SJSA1 (cell line): ENCODE measurements around the gene PTX3. TPM values are rescaled to one million over a fixed set of nuclear protein-coding genes. Genes with fewer than 3 reads are reported as not detected.

Source experiments
- DNase-seq, 2 experiments: peaks; one replicate each; pipeline ENCODE4 v3.0.0-alpha.2; 2015 to 2020; ENCODE audit warnings: low spot score in 2 of 2, low read depth in 1 of 2
- H3K27ac ChIP-seq: fragments of 250-450 bp; sonication (Bioruptor Pico); 2 replicates; pipeline ENCODE4 v1.5.1; 2020; ENCODE audit warnings: mild to moderate bottlenecking, moderate library complexity
- H3K27me3 ChIP-seq: fragments of 250-450 bp; sonication (Bioruptor Pico); replicated peaks from 2 replicates; pipeline ENCODE4 v1.5.1; 2020; ENCODE audit warnings: mild to moderate bottlenecking, moderate library complexity
- H3K36me3 ChIP-seq: fragments of 250-450 bp; sonication (Bioruptor Pico); 2 replicates; pipeline ENCODE4 v1.5.1; 2020; ENCODE audit warnings: mild to moderate bottlenecking
- H3K4me1 ChIP-seq: fragments of 250-450 bp; sonication (Bioruptor Pico); replicated peaks from 2 replicates; pipeline ENCODE4 v1.6.1; 2021; ENCODE audit warnings: mild to moderate bottlenecking
- H3K4me3 ChIP-seq: fragments of 250-450 bp; sonication (Bioruptor Pico); 2 replicates; pipeline ENCODE4 v1.5.1; 2020; ENCODE audit warnings: mild to moderate bottlenecking
- H3K9me3 ChIP-seq: fragments of 250-450 bp; sonication (Bioruptor Pico); replicated peaks from 2 replicates; pipeline ENCODE4 v1.5.1; 2020; ENCODE audit warnings: mild to moderate bottlenecking
- total RNA-seq: library from RNA; depleted of rRNA; stranded (reverse); fragments of >200 nt; shearing (Covaris generic); gene quantifications from 2 replicates; pipeline ENCODE4 v1.2.3, GENCODE V29; 2014; rRNA removed

Gene PTX3
- total RNA-seq, 1 experiment from 2014 or later: 10.5 TPM

- Histone ChIP-seq H3K36me3 (no peaks in the 10 kb centered on the region), H3K4me3 (no peak overlapping the region), H3K27me3 (no peaks in the 10 kb centered on the region), H3K27ac (no peak overlapping the region), H3K9me3 (no peaks in the 10 kb centered on the region), H3K4me1 (peaks cover 21% of the 10 kb centered on the region)
- no peak for DNase-seq
Observed at GRCh38 chr3:157471064-157471463, 34.4 kb downstream of the PTX3 start.

- Histone ChIP-seq H3K4me3 (no peak overlapping the region), H3K36me3 (no peaks in the 10 kb centered on the region), H3K4me1 (peaks cover 11% of the 10 kb centered on the region), H3K27me3 (no peaks in the 10 kb centered on the region), H3K9me3 (no peaks in the 10 kb centered on the region), H3K27ac (no peak overlapping the region)
- DNase-seq: no peak
Observed at GRCh38 chr3:157472648-157473047, 36.0 kb downstream of the PTX3 start.

GRCh38 chr3:157475921-157476414 is 39.3 kb downstream of the PTX3 start:
- no peaks in the 10 kb centered on the region for H3K27me3 ChIP-seq
- H3K36me3 ChIP-seq: peaks cover 2% of the 10 kb centered on the region; the same call in 1 of the 2 replicates
- peak in 1 of 2 experiments; percentile 5 for DNase-seq
- no peak overlapping the region for H3K4me3 ChIP-seq
- 0 out of 2 replicates have a peak overlapping the region, but pooled peaks have one; percentile 11 for H3K27ac ChIP-seq
- peaks cover 6% of the 10 kb centered on the region for H3K4me1 ChIP-seq
- no peaks in the 10 kb centered on the region for H3K9me3 ChIP-seq

GRCh38 chr3:157477441-157477840 is 40.8 kb downstream of the PTX3 start:
- Histone ChIP-seq H3K9me3 (no peaks in the 10 kb centered on the region), H3K4me1 (peaks cover 6% of the 10 kb centered on the region), H3K36me3 (peaks cover 3% of the 10 kb centered on the region; the same call in 1 of the 2 replicates), H3K4me3 (no peak overlapping the region), H3K27ac (no peak overlapping the region), H3K27me3 (no peaks in the 10 kb centered on the region)
- DNase-seq: no peak

- H3K27ac ChIP-seq: no peak overlapping the region
- peaks cover 6% of the 10 kb centered on the region for H3K4me1 ChIP-seq
- H3K9me3 ChIP-seq: no peaks in the 10 kb centered on the region
- DNase-seq: no peak
- no peak overlapping the region for H3K4me3 ChIP-seq
- H3K27me3 ChIP-seq: no peaks in the 10 kb centered on the region
- H3K36me3 ChIP-seq: peaks cover 3% of the 10 kb centered on the region; the same call in 1 of the 2 replicates
Observed at GRCh38 chr3:157479464-157480243, 43.0 kb downstream of the PTX3 start.

GRCh38 chr3:157487339-157487738 is 50.7 kb downstream of the PTX3 start:
- DNase-seq: no peak
- H3K4me1 ChIP-seq: no peaks in the 10 kb centered on the region
- H3K9me3 ChIP-seq: no peaks in the 10 kb centered on the region
- H3K4me3 ChIP-seq: no peak overlapping the region
- H3K27ac ChIP-seq: no peak overlapping the region
- H3K36me3 ChIP-seq: no peaks in the 10 kb centered on the region
- H3K27me3 ChIP-seq: no peaks in the 10 kb centered on the region

GRCh38 chr3:157488144-157488543 is 51.5 kb downstream of the PTX3 start:
- Histone ChIP-seq H3K9me3 (no peaks in the 10 kb centered on the region), H3K36me3 (no peaks in the 10 kb centered on the region), H3K27me3 (no peaks in the 10 kb centered on the region), H3K27ac (no peak overlapping the region), H3K4me1 (no peaks in the 10 kb centered on the region), H3K4me3 (no peak overlapping the region)
- DNase-seq: no peak

- no peaks in the 10 kb centered on the region for H3K9me3 ChIP-seq
- H3K36me3 ChIP-seq: no peaks in the 10 kb centered on the region
- no peak overlapping the region for H3K27ac ChIP-seq
- H3K4me3 ChIP-seq: no peak overlapping the region
- no peaks in the 10 kb centered on the region for H3K27me3 ChIP-seq
- no peaks in the 10 kb centered on the region for H3K4me1 ChIP-seq
- DNase-seq: no peak
Observed at GRCh38 chr3:157491136-157491535, 54.5 kb downstream of the PTX3 start.

Other genes starting within 250 kb of the PTX3 start
- 1.7 and 14.3 TPM in 2 replicates for gene VEPH1, start 66.6 kb downstream of the PTX3 start, total RNA-seq